Measurements from ENCODE around the gene NAA35. TPM values are rescaled to one million over a fixed set of nuclear protein-coding genes. Genes with fewer than 3 reads are reported as not detected.
"Not testable (repeated sequence)": the region's sequence is repeated elsewhere in the genome, so short reads cannot be mapped to it uniquely, and the experiment has no call there.

The NAA35 gene
- polyA plus RNA-seq, 2 of the 4 experiments (the other 2 are of a cell fraction): 24.9 to 42.4 TPM

DNA sequence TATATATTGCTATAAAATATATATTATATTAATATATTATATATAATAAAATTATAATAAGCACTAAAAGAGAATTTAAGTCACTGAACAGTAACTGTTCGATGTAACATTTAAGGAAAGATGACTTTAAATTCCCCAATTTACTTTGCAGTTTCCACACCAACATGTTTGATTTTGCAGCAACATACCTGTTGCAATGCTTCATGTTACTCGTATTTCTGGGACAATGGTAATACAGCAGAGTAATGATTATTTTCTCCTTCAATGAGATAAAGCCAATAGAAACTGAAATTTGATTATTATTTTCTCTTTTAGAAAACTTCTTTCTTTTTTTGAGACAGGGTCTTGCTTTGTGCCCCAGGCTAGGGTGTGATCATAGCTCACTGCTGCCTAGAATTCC, 9.5 kb upstream of the NAA35 start:
- ChIA-PET POLR2A (interaction anchor here (0.6 kb wide), 1 partner anchor 1591 kb away, joined by 3 read pairs; no protein-coding TSS in a partner anchor), CTCF (interaction anchor here (0.8 kb wide), 1 partner anchor 28 kb away, joined by 3 read pairs; no protein-coding TSS in a partner anchor)
- no peak overlapping the region for H3K27ac ChIP-seq
- H3K4me3 ChIP-seq: no peak overlapping the region
- no peaks in the 10 kb centered on the region for H3K4me1 ChIP-seq
- H3K4me2 ChIP-seq: no peak overlapping the region
- TF ChIP-seq RAD21 (conservative IDR thresholded peaks at IDR 0.05 in 1 of 2, IDR thresholded peaks at IDR 0.05 in 1 of 2): no peak
- no peak for TF ChIP-seq ZSCAN20 (CRISPR knock-in tag; IDR thresholded peaks at IDR 0.05)
- no peak for TF ChIP-seq HOXB13 (CRISPR knock-in tag; IDR thresholded peaks at IDR 0.05; ENCODE audit: low read depth)
- TF ChIP-seq BHLHE40 (IDR thresholded peaks at IDR 0.05; ENCODE audit: low read depth, low read length): no peak
- TF ChIP-seq SREBF2 (IDR thresholded peaks at IDR 0.05): no peak
- no peak for TF ChIP-seq MAFK (IDR thresholded peaks at IDR 0.05; ENCODE audit: partially characterized antibody)
- no peak for TF ChIP-seq CHD2 (IDR thresholded peaks at IDR 0.05; ENCODE audit: low read length, partially characterized antibody)
- no peak for TF ChIP-seq EHF (CRISPR knock-in tag; IDR thresholded peaks at IDR 0.05)
- TF ChIP-seq, protein P1, sequence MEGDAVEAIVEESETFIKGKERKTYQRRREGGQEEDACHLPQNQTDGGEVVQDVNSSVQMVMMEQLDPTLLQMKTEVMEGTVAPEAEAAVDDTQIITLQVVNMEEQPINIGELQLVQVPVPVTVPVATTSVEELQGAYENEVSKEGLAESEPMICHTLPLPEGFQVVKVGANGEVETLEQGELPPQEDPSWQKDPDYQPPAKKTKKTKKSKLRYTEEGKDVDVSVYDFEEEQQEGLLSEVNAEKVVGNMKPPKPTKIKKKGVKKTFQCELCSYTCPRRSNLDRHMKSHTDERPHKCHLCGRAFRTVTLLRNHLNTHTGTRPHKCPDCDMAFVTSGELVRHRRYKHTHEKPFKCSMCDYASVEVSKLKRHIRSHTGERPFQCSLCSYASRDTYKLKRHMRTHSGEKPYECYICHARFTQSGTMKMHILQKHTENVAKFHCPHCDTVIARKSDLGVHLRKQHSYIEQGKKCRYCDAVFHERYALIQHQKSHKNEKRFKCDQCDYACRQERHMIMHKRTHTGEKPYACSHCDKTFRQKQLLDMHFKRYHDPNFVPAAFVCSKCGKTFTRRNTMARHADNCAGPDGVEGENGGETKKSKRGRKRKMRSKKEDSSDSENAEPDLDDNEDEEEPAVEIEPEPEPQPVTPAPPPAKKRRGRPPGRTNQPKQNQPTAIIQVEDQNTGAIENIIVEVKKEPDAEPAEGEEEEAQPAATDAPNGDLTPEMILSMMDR (IDR thresholded peaks at IDR 0.05): no peak
- TF ChIP-seq NPAS2 (CRISPR knock-in tag; IDR thresholded peaks at IDR 0.05; ENCODE audit: borderline replicate concordance): no peak
- TF ChIP-seq, protein P2, sequence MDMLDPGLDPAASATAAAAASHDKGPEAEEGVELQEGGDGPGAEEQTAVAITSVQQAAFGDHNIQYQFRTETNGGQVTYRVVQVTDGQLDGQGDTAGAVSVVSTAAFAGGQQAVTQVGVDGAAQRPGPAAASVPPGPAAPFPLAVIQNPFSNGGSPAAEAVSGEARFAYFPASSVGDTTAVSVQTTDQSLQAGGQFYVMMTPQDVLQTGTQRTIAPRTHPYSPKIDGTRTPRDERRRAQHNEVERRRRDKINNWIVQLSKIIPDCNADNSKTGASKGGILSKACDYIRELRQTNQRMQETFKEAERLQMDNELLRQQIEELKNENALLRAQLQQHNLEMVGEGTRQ (IDR thresholded peaks at IDR 0.05): no peak
- ATAC-seq: no peak
- DNase-seq (ENCODE audit: low read depth in 1 of 2, low spot score in 1 of 2): no peak
- no peak for FAIRE-seq
- H3K9me3 ChIP-seq: no peaks in the 10 kb centered on the region
- WGBS (ENCODE audit: missing lambda C conversion rate): 49% methylated on average over 2 of the region's 2 CpGs

DNA sequence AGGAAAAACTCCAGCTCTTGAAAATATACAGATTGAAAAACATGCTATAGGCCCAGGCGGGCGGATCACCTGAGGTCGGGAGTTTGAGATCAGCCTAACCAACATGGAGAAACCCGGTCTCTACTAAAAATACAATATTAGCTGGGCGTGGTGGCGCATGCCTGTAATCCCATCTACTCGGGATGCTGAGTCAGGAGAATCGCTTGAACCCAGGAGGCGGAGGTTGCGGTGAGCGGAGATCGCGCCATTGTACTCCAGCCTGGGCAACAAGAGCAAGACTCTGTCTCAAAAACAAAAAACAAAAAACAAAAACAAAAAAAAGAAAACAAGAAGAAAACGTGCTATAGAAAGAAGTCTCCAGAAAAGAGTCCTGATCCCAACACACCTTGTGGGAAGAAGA, 5.0 kb upstream of the NAA35 start:
- TF ChIP-seq MAFK (IDR thresholded peaks at IDR 0.05; ENCODE audit: partially characterized antibody): peak; percentile 32
- H3K4me1 ChIP-seq; H3K4me3 ChIP-seq; POLR2A ChIA-PET; H3K27ac ChIP-seq; H3K4me2 ChIP-seq; H3K9me3 ChIP-seq; CTCF ChIA-PET; DNase-seq (ENCODE audit: low read depth in 1 of 2, low spot score in 1 of 2); FAIRE-seq; ATAC-seq: not testable (repeated sequence)
- WGBS (ENCODE audit: missing lambda C conversion rate): 93% methylated on average over 14 of the region's 14 CpGs

DNA sequence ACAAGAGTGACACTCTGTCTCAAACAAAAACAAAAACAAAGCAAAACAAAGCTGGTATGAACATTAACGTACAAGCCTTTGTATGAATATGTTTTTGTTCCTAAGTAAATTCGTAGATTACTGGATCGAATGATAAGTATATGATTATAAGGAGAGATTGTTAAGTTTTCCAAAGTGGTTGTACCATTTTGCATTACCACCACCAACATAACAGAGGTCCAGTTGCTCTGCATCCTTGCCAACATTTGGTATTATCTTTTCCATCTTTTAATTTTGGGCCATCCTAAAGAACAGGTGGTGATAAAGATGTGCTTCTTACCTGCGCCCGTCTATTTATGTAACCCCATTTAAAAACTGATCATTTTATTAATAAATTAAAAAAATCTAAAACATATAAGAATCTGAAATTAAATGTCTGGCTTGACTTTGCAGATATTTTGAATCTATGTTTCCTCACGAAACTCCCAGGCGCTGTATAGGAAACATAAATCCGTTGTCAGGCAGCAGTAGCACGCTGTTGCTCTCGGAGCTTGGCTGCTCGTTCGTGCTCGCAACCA, 593 bp upstream of the NAA35 start:
- ChIA-PET POLR2A (interaction anchor here (1.0 kb wide), 1 partner anchor 13 kb away, joined by 3 read pairs; no protein-coding TSS in a partner anchor), CTCF (interaction anchor here (1.1 kb wide), 1 partner anchor 53 kb away, joined by 3 read pairs; no protein-coding TSS in a partner anchor)
- TF ChIP-seq CHD4 (IDR thresholded peaks at IDR 0.05; ENCODE audit: borderline replicate concordance) (0 out of 2 replicates have a peak, but pooled peaks have one; percentile 16), TP53 (CRISPR knock-in tag; IDR thresholded peaks at IDR 0.05) (no peak), PHF8 (IDR thresholded peaks at IDR 0.05; ENCODE audit: borderline replicate concordance, low read depth) (peak; percentile 55; the same call in 1 of the 2 replicates), ZFP36 (IDR thresholded peaks at IDR 0.05; ENCODE audit: borderline replicate concordance, partially characterized antibody) (peak; percentile 92), POLR2A (IDR thresholded peaks at IDR 0.05; ENCODE audit: low read length) (peak; percentile 97), EHF (CRISPR knock-in tag; IDR thresholded peaks at IDR 0.05) (no peak), HOXA7 (CRISPR knock-in tag; IDR thresholded peaks at IDR 0.05) (peak; percentile 66; the same call in 1 of the 2 replicates), ESRRA (IDR thresholded peaks at IDR 0.05; ENCODE audit: borderline replicate concordance, low read length) (no peak), RNF2 (IDR thresholded peaks at IDR 0.05; ENCODE audit: borderline replicate concordance, low read depth) (no peak), BCL3 (IDR thresholded peaks at IDR 0.05) (peak; percentile 79; the same call in 2 of the 3 replicates), FOXS1 (CRISPR knock-in tag; IDR thresholded peaks at IDR 0.05) (peak; percentile 72; the same call in 1 of the 2 replicates), FOSB (CRISPR knock-in tag; IDR thresholded peaks at IDR 0.05) (0 out of 2 replicates have a peak, but pooled peaks have one; percentile 59), CHD2 (IDR thresholded peaks at IDR 0.05; ENCODE audit: low read length, partially characterized antibody) (no peak), JUN (IDR thresholded peaks at IDR 0.05) (peak in 1 of 2 experiments; percentile 74; a peak in 1 of 5 replicates)
- TF ChIP-seq, protein P3, sequence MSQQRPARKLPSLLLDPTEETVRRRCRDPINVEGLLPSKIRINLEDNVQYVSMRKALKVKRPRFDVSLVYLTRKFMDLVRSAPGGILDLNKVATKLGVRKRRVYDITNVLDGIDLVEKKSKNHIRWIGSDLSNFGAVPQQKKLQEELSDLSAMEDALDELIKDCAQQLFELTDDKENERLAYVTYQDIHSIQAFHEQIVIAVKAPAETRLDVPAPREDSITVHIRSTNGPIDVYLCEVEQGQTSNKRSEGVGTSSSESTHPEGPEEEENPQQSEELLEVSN (IDR thresholded peaks at IDR 0.05; ENCODE audit: borderline replicate concordance, low read depth): peak; percentile 27; the same call in 1 of the 2 replicates
- TF ChIP-seq, protein P4, sequence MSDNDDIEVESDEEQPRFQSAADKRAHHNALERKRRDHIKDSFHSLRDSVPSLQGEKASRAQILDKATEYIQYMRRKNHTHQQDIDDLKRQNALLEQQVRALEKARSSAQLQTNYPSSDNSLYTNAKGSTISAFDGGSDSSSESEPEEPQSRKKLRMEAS (IDR thresholded peaks at IDR 0.05): no peak
- peak overlapping the region; percentile 83 to 85 for H3K27ac ChIP-seq
- H3K9me3 ChIP-seq: no peaks in the 10 kb centered on the region
- H3K4me1 ChIP-seq: peaks cover 14% of the 10 kb centered on the region
- no peak for ATAC-seq
- peak; percentile 7 to 14 for DNase-seq (ENCODE audit: low read depth in 1 of 2, low spot score in 1 of 2)
- no peak for FAIRE-seq
- H3K4me3 ChIP-seq: peak overlapping the region; percentile 95
- peak overlapping the region; percentile 72 for H3K4me2 ChIP-seq
- WGBS (ENCODE audit: missing lambda C conversion rate): 11% methylated on average over 13 of the region's 13 CpGs
